Chondrocyte (in vitro differentiated cells): ENCODE data around the gene MCC. TPM values are rescaled to one million over a fixed set of nuclear protein-coding genes. Genes with fewer than 3 reads are reported as not detected.

Experiments
- DNase-seq: peaks from one replicate; pipeline ENCODE4 v3.0.0; 2021; ENCODE audit warnings: mixed read lengths, low spot score
- H3K27ac Mint-ChIP-seq: one replicate; pipeline ENCODE4 v1.8.0; 2021; ENCODE audit warnings: mild to moderate bottlenecking, moderate library complexity, mixed read lengths; ENCODE audit not compliant: unreplicated experiment
- H3K27me3 Mint-ChIP-seq: 2 replicates; pipeline ENCODE4 v1.8.0; 2021; ENCODE audit warnings: low read depth, mixed read lengths
- H3K36me3 Mint-ChIP-seq: 2 replicates; pipeline ENCODE4 v1.8.0; 2021; ENCODE audit warnings: low read depth, mixed read lengths
- H3K4me1 Mint-ChIP-seq: 2 replicates; pipeline ENCODE4 v1.8.0; 2021; ENCODE audit warnings: low read depth, mild to moderate bottlenecking, mixed read lengths
- H3K4me3 Mint-ChIP-seq: one replicate; pipeline ENCODE4 v1.8.0; 2021; ENCODE audit warnings: mild to moderate bottlenecking, moderate library complexity, mixed read lengths; ENCODE audit not compliant: unreplicated experiment
- H3K9me3 Mint-ChIP-seq: 2 replicates; pipeline ENCODE4 v1.8.0; 2021; ENCODE audit warnings: low read depth, mixed read lengths
- total RNA-seq: library from RNA; stranded (reverse); gene quantifications from 3 replicates; pipeline ENCODE4 v1.2.1, GENCODE V29; 2021
- TF ChIP-seq, protein P1 (sequence below): fragments of 200-600 bp; sonication (generic); IDR thresholded peaks from 2 replicates; pipeline ENCODE4 v1.5.0; 2021; ENCODE audit warnings: antibody characterized with exemption, mild to moderate bottlenecking, moderate library complexity

Gene MCC
- total RNA-seq, 1 donor from 2014 or later: 15.0 TPM

DNA sequence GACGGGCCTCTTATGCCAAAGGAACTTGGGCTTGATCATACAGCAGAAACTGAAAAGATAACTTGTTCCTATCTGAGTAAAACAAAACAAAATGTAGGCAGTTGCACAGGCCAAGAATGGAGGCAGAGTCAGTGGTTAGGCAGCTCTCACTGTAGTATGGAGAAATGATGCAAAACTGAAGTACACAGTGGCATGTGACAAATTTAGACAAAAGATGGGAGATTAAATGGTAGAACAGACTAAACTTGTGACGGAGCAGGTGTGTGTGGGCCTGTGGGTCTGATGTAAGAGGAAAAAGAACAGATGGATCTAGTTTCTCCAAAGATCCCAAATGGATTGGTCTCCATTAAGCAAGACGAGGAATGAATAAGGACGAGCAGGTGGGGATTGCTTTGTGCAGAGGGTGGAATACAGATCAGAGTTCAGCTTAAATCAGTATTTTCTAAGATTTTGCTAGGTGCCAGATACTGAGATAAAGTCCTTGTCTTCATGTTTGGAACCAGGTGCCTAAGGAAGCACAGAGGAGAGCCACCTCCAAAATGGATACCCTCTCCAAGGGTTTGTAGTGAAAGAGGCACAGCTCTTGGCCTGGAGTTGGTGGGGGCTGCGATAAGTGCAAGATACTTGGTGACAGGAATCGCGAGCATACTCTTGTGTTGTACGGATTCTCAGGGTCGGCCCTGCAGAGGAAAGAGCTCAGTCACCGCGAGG is 512.4 kb downstream of the MCC start:
- H3K27me3 Mint-ChIP-seq: no peaks in the 10 kb centered on the region
- no peak for DNase-seq
- H3K27ac Mint-ChIP-seq: peak overlapping the region; percentile 74
- no peaks in the 10 kb centered on the region for H3K36me3 Mint-ChIP-seq
- H3K4me1 Mint-ChIP-seq: peaks cover 39% of the 10 kb centered on the region
- no peaks in the 10 kb centered on the region for H3K9me3 Mint-ChIP-seq
- peak overlapping the region; percentile 98 for H3K4me3 Mint-ChIP-seq
- TF ChIP-seq, protein P1, sequence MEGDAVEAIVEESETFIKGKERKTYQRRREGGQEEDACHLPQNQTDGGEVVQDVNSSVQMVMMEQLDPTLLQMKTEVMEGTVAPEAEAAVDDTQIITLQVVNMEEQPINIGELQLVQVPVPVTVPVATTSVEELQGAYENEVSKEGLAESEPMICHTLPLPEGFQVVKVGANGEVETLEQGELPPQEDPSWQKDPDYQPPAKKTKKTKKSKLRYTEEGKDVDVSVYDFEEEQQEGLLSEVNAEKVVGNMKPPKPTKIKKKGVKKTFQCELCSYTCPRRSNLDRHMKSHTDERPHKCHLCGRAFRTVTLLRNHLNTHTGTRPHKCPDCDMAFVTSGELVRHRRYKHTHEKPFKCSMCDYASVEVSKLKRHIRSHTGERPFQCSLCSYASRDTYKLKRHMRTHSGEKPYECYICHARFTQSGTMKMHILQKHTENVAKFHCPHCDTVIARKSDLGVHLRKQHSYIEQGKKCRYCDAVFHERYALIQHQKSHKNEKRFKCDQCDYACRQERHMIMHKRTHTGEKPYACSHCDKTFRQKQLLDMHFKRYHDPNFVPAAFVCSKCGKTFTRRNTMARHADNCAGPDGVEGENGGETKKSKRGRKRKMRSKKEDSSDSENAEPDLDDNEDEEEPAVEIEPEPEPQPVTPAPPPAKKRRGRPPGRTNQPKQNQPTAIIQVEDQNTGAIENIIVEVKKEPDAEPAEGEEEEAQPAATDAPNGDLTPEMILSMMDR: no peak

GRCh38 chr5:112974901-112975300 is 513.4 kb downstream of the MCC start:
- no peak for DNase-seq
- no peak overlapping the region for H3K4me3 Mint-ChIP-seq
- no peaks in the 10 kb centered on the region for H3K9me3 Mint-ChIP-seq
- H3K4me1 Mint-ChIP-seq: peaks cover 31% of the 10 kb centered on the region
- H3K36me3 Mint-ChIP-seq: no peaks in the 10 kb centered on the region
- TF ChIP-seq, protein P1: no peak
- no peaks in the 10 kb centered on the region for H3K27me3 Mint-ChIP-seq
- no peak overlapping the region for H3K27ac Mint-ChIP-seq

DNA sequence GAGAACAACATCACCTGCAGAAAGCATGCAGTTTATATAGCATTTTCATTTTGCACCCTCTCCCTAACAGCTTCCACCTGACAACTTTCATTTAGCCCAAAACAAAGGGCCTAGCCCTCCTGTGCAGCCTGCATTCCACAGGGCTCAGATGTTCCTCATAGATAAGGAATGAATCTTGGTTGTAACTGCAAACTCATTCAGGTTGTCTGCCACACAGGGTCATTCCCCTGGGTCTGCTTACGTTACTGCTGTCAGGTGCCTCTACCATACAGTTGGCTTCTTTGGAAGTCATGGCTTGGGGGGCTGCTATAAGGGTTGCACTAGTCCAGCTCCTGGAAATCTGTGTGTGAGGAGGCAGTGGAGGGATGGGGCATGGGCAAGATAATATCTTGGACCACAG is 514.3 kb downstream of the MCC start:
- Mint-ChIP-seq H3K27me3 (no peaks in the 10 kb centered on the region), H3K27ac (no peak overlapping the region), H3K9me3 (no peaks in the 10 kb centered on the region), H3K36me3 (no peaks in the 10 kb centered on the region), H3K4me3 (no peak overlapping the region), H3K4me1 (peaks cover 22% of the 10 kb centered on the region)
- no peak for DNase-seq
- TF ChIP-seq, protein P1: no peak

DNA sequence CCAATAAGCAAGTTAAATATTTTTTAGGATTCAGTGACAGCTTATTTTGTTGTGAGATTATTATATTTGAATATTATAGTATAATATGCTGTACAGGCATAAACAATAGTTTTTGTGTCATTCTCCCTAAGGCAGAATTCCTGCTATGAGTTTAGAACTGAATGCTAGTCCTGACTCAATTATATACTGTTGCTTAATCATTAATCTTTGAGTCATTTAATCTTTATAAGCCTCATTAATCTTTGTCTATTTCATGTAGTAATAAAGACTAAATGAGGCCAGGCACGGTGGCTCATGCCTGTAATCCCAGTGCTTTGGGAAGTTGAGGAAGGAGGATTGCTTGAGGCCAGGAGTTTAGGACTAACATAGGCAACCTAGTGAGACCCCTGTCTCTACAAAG is 515.2 kb downstream of the MCC start:
- no peaks in the 10 kb centered on the region for H3K27me3 Mint-ChIP-seq

More for the DNA sequence above, 515.2 kb downstream of the MCC start:
- Mint-ChIP-seq H3K27ac (no peak overlapping the region), H3K4me3 (no peak overlapping the region), H3K4me1 (peaks cover 13% of the 10 kb centered on the region), H3K36me3 (no peaks in the 10 kb centered on the region), H3K9me3 (no peaks in the 10 kb centered on the region)
- DNase-seq: no peak
- TF ChIP-seq, protein P1: no peak

Other genes with a start within 250 kb of the MCC start
- gene TSSK1B, start 53.5 kb downstream of the MCC start, total RNA-seq: 0.10 to 0.36 TPM in 2 of 3 replicates, not detected in the other
- 19.0 to 25.6 TPM (median 20.1 TPM) in 3 replicates for gene YTHDC2, start 25.2 kb upstream of the MCC start, total RNA-seq